Epithelial cell of esophagus (primary cell): ENCODE measurements around the gene TAPBPL.
"Not testable (repeated sequence)": the region's sequence is repeated elsewhere in the genome, so short reads cannot be mapped to it uniquely, and the experiment has no call there.

ENCODE experiments used
- DNase-seq: peaks from one replicate; pipeline ENCODE4 v3.0.0; 2010; ENCODE audit warnings: low read depth
- H3K4me3 ChIP-seq: 2 replicates; pipeline ENCODE4 v1.5.1; 2011; ENCODE audit warnings: mild to moderate bottlenecking, low read length, control low read depth
- TF ChIP-seq, protein P1 (sequence below): IDR thresholded peaks from 2 replicates; pipeline ENCODE4 v1.5.1; 2011; ENCODE audit warnings: low read depth, mild to moderate bottlenecking, low read length, control low read depth, inconsistent platforms; ENCODE audit not compliant: insufficient read depth; ENCODE audit errors: missing control alignments

Gene TAPBPL

DNA sequence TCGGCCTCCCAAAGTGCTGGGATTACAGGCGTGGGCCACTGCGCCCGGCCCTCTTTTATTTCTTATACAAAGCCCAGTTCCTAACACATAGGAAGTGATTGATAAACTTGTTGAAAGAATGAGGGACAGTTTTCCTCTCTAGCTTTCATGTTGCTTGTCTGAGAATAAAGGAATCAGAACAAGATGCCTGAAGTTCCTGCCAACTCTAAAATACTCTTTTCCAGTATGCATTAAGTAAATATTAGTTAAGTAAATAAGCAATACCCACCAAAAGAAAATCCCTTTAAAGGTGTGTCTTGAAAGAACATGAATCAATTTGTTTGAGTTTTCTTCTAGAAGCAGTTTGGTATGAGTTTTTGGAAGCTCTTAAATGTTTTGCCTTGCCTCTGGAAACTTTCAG, 31.5 kb upstream of the TAPBPL start:
- TF ChIP-seq, protein P1, sequence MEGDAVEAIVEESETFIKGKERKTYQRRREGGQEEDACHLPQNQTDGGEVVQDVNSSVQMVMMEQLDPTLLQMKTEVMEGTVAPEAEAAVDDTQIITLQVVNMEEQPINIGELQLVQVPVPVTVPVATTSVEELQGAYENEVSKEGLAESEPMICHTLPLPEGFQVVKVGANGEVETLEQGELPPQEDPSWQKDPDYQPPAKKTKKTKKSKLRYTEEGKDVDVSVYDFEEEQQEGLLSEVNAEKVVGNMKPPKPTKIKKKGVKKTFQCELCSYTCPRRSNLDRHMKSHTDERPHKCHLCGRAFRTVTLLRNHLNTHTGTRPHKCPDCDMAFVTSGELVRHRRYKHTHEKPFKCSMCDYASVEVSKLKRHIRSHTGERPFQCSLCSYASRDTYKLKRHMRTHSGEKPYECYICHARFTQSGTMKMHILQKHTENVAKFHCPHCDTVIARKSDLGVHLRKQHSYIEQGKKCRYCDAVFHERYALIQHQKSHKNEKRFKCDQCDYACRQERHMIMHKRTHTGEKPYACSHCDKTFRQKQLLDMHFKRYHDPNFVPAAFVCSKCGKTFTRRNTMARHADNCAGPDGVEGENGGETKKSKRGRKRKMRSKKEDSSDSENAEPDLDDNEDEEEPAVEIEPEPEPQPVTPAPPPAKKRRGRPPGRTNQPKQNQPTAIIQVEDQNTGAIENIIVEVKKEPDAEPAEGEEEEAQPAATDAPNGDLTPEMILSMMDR = no peak
- H3K4me3 ChIP-seq = no peak overlapping the region
- DNase-seq = no peak

DNA sequence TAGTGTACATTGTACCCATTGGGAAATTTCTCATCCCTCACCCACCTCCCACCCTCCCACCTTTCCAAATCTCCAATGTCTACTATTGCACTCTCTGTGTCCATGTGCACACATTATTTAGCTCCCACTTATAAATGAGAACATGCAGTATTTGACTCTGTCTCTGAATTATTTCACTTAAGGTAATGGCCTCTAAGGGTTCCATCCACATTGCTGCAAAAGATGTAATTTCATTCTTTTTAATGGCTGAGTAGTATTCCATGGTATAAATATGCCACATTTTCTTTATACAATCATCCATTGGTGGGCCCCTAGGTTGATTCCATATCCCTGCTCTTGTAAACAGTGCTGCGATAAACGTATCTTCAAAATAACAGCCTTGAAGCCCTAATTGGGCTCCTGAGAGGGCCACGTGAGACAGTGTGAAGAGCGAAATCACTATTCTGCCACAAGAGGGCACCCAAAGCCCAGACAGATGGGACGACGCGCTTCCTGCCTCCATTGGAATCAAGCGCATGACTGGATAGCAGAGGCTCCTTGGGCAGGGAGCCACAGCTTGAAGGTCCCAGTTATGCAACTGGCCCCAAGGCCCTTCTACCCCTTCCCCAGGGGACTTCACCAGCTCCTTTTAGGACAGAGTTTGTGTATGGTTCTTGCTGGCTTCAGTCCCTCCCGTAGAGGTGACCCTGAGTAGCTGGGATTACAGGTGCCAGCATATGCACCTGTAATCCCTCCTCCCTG, 28.4 kb upstream of the TAPBPL start:
- DNase-seq = peak; percentile 92
- TF ChIP-seq, protein P1 = peak; percentile 85
- H3K4me3 ChIP-seq = no peak overlapping the region

DNA sequence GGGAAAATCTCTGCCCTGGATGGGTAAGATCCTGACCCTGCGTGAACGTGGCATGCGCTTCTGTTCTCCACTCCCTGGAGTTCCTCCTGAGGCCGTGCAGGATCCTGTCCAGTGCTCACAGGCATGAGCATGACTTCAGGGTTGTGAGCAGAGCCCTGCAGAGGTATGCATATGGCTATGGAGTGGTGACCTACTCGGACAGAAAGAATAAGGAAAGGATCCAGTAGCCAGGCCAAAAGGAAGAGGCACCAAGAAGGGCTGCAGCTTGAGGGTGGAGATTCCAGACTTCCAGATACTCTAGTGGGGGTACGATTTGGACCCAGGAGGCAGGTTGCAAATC, 27.9 kb upstream of the TAPBPL start:
- DNase-seq = no peak
- TF ChIP-seq, protein P1 = no peak
- H3K4me3 ChIP-seq = no peak overlapping the region

DNA sequence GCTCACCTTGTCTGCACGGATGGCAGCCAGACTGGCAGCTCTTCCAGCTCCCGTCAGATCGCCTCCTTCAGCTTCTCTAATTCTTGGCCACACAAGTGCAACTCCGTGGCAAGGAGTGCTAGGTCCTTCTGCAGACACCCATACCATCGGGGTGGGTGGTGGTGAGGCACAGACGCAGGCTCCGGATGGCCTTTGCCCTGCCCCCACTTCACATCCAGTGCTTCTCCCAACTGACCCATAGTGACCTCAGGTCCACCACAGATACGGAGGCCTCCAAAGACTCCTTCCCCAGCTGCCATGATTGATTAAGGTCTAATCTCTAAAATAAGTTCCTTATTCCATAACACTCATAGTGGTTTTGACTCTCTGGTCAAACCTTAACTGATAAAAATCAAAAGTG, 27.0 kb upstream of the TAPBPL start:
- H3K4me3 ChIP-seq = no peak overlapping the region
- TF ChIP-seq, protein P1 = no peak
- no peak for DNase-seq

DNA sequence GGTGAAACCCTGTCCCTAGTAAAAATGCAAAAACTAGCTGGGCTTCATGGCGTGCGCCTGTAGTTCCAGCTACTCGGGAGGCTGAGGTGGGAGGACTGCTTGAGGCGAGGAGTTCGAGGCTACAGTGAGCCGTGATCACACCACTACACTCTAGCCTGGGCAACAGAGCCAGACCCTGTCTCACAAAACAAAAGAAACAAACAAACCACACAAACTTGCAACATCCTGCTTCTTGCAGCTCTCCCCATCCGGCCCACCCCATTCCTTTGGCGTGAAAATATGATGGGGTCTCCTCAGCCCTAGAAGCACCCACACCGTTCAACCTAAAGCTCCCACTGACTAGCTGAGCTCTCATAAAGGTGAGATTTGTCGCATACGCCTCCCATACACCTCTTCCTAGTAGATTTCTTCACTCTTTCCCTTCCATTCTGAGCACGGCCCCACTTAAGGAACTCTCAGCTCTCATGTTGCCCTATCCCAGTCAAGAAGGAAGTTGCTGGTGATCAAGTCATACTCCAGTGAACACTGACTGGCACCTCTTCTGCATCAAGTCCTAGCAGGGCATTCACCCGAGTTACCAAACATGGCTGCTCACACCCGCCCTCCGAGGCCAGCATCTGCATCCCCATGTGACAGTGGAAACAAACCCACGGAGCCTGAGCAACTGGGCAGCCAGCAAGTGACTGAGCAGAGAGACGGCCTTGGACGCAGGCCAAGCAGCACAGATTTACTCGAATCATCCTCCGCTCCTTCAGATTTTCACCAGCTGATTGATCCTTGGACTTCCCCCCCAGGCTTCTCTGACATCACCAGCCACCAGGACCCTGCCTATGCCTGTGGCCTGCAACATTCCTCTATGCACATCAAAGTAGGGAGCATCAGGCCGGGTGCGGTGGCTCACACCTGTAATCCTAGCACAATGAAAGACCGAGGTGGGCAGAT, 26.0 kb upstream of the TAPBPL start:
- TF ChIP-seq, protein P1 = no peak
- DNase-seq = no peak
- no peak overlapping the region for H3K4me3 ChIP-seq

DNA sequence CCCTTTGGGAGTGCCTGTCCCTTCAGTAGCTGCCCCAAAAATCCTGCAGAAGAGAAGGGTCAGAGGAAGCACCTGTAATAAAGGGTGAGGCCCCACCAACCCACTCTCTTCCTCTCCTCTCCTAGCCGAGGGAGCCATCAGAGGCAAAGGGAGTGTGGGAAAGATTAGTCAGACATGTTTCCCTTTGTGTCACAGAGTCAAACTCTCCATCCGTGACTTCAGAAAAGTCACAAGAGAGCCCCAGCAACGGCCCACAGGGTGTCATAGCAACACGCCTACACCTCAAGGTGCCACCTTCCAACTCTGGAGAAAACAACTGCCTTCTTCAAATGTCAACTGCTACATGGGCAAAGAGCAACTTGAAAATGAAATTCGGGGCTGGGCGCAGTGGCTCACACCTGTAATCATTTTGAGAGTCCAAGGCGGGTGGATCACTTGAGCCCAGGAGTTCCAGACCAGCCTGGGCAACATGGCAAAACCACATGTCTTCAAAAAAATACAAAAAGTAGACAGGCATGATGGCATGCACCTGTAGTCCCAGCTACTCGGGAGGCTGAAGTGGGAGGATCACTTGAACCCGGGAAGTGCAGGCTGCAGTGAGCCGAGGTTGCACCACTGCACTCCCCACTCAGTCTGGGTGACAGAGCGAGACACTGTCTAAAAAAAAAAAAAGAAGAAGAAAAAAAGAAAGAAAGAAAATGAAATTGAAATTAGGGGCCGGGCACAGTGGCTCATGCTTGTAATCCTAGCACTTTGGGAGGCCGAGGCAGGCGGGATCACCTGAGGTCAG, 24.8 kb upstream of the TAPBPL start:
- no peak overlapping the region for H3K4me3 ChIP-seq
- no peak for DNase-seq
- TF ChIP-seq, protein P1 = no peak

DNA sequence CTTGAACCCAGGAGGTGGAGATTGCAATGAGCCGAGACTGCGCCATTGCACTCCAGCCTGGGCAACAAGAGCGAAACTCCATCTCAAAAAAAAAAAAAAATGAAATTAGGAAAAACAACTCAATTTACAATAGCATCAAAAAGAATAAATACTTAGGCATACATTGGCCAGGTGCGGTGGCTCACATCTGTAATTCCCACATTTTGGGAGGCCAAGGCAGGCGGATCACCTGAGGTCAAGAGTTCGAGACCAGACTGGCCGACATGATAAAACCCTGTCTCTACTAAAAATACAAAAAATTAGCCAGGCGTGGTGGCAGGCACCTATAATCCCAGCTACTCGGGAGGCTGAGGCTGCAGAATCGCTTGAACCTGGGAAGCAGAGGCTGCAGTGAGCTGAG, 24.0 kb upstream of the TAPBPL start:
- not testable (repeated sequence) for DNase-seq, H3K4me3 ChIP-seq
